Keratinocyte (primary cell): ENCODE data around the gene ZIC4. TPM values are rescaled to one million over a fixed set of nuclear protein-coding genes. Genes with fewer than 3 reads are reported as not detected.

ENCODE experiments used
- DNase-seq: peaks from one replicate; pipeline ENCODE4 v3.0.0-alpha.2; 2011; ENCODE audit warnings: low read depth, missing footprints, low spot score
- FAIRE-seq: peaks from 2 replicates; lab custom pipeline; 2011; peaks lifted over from hg19 to GRCh38; lab: Jason Lieb, UNC
- H2AFZ ChIP-seq: 2 replicates; pipeline ENCODE4 v1.6.0; 2012; ENCODE audit warnings: low read length, control low read depth, inconsistent platforms; ENCODE audit not compliant: control insufficient read depth
- H3K27ac ChIP-seq: 2 replicates; pipeline ENCODE4 v1.5.1; 2011; ENCODE audit warnings: low read length; ENCODE audit not compliant: control insufficient read depth, insufficient read depth
- H3K27me3 ChIP-seq: 3 replicates; pipeline ENCODE4 v1.6.0; 2011; ENCODE audit warnings: low read length; ENCODE audit not compliant: control insufficient read depth, insufficient read depth; ENCODE audit errors: extremely low read depth
- H3K36me3 ChIP-seq, 2 experiments: 2 replicates in 1 of 2; 3 replicates in 1 of 2; pipeline ENCODE4 v1.5.1; 2011; ENCODE audit warnings: low read length in 2 of 2, mild to moderate bottlenecking in 1 of 2; ENCODE audit not compliant: control insufficient read depth in 2 of 2, insufficient read depth in 2 of 2; ENCODE audit errors: extremely low read depth in 1 of 2
- H3K4me1 ChIP-seq: 3 replicates; pipeline ENCODE4 v1.5.1; 2011; ENCODE audit warnings: low read length; ENCODE audit not compliant: control insufficient read depth, insufficient read depth; ENCODE audit errors: extremely low read depth
- H3K4me2 ChIP-seq: 3 replicates; pipeline ENCODE4 v1.6.0; 2011; ENCODE audit warnings: low read depth, low read length; ENCODE audit not compliant: control insufficient read depth, insufficient read depth; ENCODE audit errors: extremely low read depth
- H3K4me3 ChIP-seq, 3 experiments: fragments of 200-600 bp in 1 of 3; sonication (generic) in 1 of 3; 2 replicates in 2 of 3; 3 replicates in 1 of 3; pipeline ENCODE4 v1.5.1; 2011 to 2016; ENCODE audit warnings: low read length in 3 of 3, mild to moderate bottlenecking in 3 of 3, control low read depth in 2 of 3, inconsistent platforms in 1 of 3, low read depth in 1 of 3, mixed read lengths in 1 of 3, mixed run types in 1 of 3, moderate library complexity in 1 of 3; ENCODE audit not compliant: control insufficient read depth in 2 of 3, insufficient read depth in 2 of 3; ENCODE audit errors: extremely low read depth in 1 of 3
- H3K79me2 ChIP-seq: 2 replicates; pipeline ENCODE4 v1.6.0; 2012; ENCODE audit warnings: low read length; ENCODE audit not compliant: control insufficient read depth, insufficient read depth
- H3K9ac ChIP-seq: 3 replicates; pipeline ENCODE4 v1.6.0; 2011; ENCODE audit warnings: low read length; ENCODE audit not compliant: control insufficient read depth, insufficient read depth; ENCODE audit errors: extremely low read depth
- H3K9me1 ChIP-seq: 3 replicates; pipeline ENCODE4 v1.6.0; 2011; ENCODE audit warnings: low read length; ENCODE audit not compliant: control insufficient read depth, insufficient read depth; ENCODE audit errors: extremely low read depth
- H3K9me3 ChIP-seq: 2 replicates; pipeline ENCODE4 v1.5.1; 2012; ENCODE audit warnings: low read depth, low read length; ENCODE audit not compliant: control insufficient read depth
- H4K20me1 ChIP-seq: 3 replicates; pipeline ENCODE4 v1.6.0; 2011; ENCODE audit warnings: low read length; ENCODE audit not compliant: control insufficient read depth, insufficient read depth; ENCODE audit errors: extremely low read depth
- CTCF ChIP-seq, 3 experiments: IDR thresholded peaks in 1 of 3; conservative IDR thresholded peaks in 1 of 3; optimal IDR thresholded peaks in 1 of 3; 2 replicates in 2 of 3; 3 replicates in 1 of 3; pipeline versions ENCODE3 to v1.5.1; 2011; ENCODE audit warnings: low read length in 3 of 3, mild to moderate bottlenecking in 3 of 3, moderate library complexity in 2 of 3, control low read depth in 1 of 3, inconsistent platforms in 1 of 3; ENCODE audit not compliant: insufficient read depth in 2 of 3; ENCODE audit errors: extremely low read depth in 1 of 3
- EZH2 ChIP-seq: IDR thresholded peaks from one replicate; pipeline ENCODE4 v1.6.1; 2012; ENCODE audit warnings: inconsistent platforms, mild to moderate bottlenecking, low read length, moderate library complexity
- dilution Hi-C: fragments of 300-500 bp; cut with MboI; formaldehyde crosslinking; loops from one replicate; pipeline ENCODE4 v1.7.0; 2020; ENCODE audit warnings: low sequenced_read_pairs; ENCODE audit not compliant: extremely low pct_ligation_motif_present
- polyA plus RNA-seq, 5 experiments: library from polyadenylated mRNA; depleted of rRNA in 3 of 5; stranded (reverse) in 3 of 5; stranded (forward) in 1 of 5; unstranded in 1 of 5; fragments of >200 nt; gene quantifications; 1 replicate in 1 of 5; 2 replicates in 3 of 5; 3 replicates in 1 of 5; pipeline versions ENCODE4 v1.2.1 to v1.2.3, GENCODE V29; 2011 to 2012; ENCODE audit warnings: missing spikeins in 2 of 5, low read depth in 1 of 5, low replicate concordance in 1 of 5

Gene ZIC4
- polyA plus RNA-seq, 1 donor (not counting 4 experiments of a cell fraction or from before 2014, with no cell fraction given) = not detected

- H3K79me2 ChIP-seq = no peaks in the 10 kb centered on the region
- H3K4me2 ChIP-seq = no peak overlapping the region
- DNase-seq (no peak), FAIRE-seq (no peak)
- dilution Hi-C loops = no loop called here
- H3K27me3 ChIP-seq = peaks cover 80% of the 10 kb centered on the region
- no peak overlapping the region for H3K27ac ChIP-seq
- H3K4me3 ChIP-seq = no peak overlapping the region
- H3K9me3 ChIP-seq = peaks cover 6% of the 10 kb centered on the region
- H4K20me1 ChIP-seq = no peaks in the 10 kb centered on the region
- no peak overlapping the region for H2AFZ ChIP-seq
- no peaks in the 10 kb centered on the region for H3K9me1 ChIP-seq
- H3K4me1 ChIP-seq = no peaks in the 10 kb centered on the region
- no peak overlapping the region for H3K9ac ChIP-seq
- no peaks in the 10 kb centered on the region for H3K36me3 ChIP-seq
- TF ChIP-seq CTCF (optimal IDR thresholded peaks at IDR 0.05 in 1 of 3, IDR thresholded peaks at IDR 0.05 in 1 of 3, conservative IDR thresholded peaks at IDR 0.05 in 1 of 3; ENCODE audit: extremely low read depth in 1 of 3, insufficient read depth in 2 of 3, low read length in 3 of 3) = no peak
- no peak for TF ChIP-seq EZH2
These were observed 10.2 kb downstream of the ZIC4 start for GRCh38 chr3:147395899-147396711.

DNA sequence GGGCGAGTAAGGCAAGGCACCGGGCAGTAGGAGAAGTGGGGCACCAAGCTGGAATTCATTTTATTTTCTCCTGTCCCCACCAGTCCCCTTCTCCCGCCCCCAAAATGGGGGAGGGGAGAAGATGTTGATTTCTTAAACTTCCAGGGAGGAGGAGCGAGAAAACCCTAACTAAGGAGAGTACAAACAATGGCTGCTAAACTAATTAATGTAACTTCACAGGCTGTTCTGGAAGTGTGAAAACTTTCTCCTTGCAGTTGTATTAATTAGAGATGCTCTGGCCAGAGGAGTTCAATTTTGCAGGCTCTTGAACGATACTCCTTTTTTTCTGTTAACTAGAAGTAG lies 11.5 kb downstream of the ZIC4 start:
- Histone ChIP-seq H3K27me3 (peaks cover 88% of the 10 kb centered on the region), H3K79me2 (no peaks in the 10 kb centered on the region), H3K9ac (no peak overlapping the region)

More for the DNA sequence above, 11.5 kb downstream of the ZIC4 start:
- Histone ChIP-seq H3K4me2 (no peak overlapping the region), H4K20me1 (no peaks in the 10 kb centered on the region), H3K36me3 (no peaks in the 10 kb centered on the region), H2AFZ (no peak overlapping the region), H3K9me1 (no peaks in the 10 kb centered on the region), H3K4me1 (no peaks in the 10 kb centered on the region), H3K27ac (no peak overlapping the region), H3K4me3 (no peak overlapping the region), H3K9me3 (peaks cover 12% of the 10 kb centered on the region)
- DNase-seq (no peak), FAIRE-seq (no peak)
- TF ChIP-seq EZH2 (no peak), CTCF (optimal IDR thresholded peaks at IDR 0.05 in 1 of 3, IDR thresholded peaks at IDR 0.05 in 1 of 3, conservative IDR thresholded peaks at IDR 0.05 in 1 of 3; ENCODE audit: extremely low read depth in 1 of 3, insufficient read depth in 2 of 3, low read length in 3 of 3) (no peak)
- dilution Hi-C loops = no loop called here
